SK-N-SH (cell line): ENCODE measurements around the gene ARHGAP4. TPM values are rescaled to one million over a fixed set of nuclear protein-coding genes. Genes with fewer than 3 reads are reported as not detected.

Experiments
- CTCF ChIA-PET: fragments of 300-600, 350-600 bp; formaldehyde crosslinking; extraction: SDS; loops from one replicate; lab custom pipeline; 2021; lab: Yijun Ruan, JAX
- POLR2A ChIA-PET: fragments of 350-600 bp; sonication (Branson Sonifier 250); formaldehyde crosslinking; extraction: SDS; loops from one replicate; lab custom pipeline; 2020; ENCODE audit warnings: antibody characterized with exemption, inconsistent platforms; lab: Yijun Ruan, JAX
- DNase-seq: peaks from one replicate; pipeline ENCODE4 v3.0.0; 2012
- H2AFZ ChIP-seq: fragments of 200-600 bp; sonication (generic); 2 replicates; pipeline ENCODE4 v1.8.1; 2016; ENCODE audit warnings: antibody characterized with exemption, mild to moderate bottlenecking, low read depth
- H3F3A ChIP-seq: fragments of 200-600 bp; sonication (generic); replicated peaks from 2 replicates; pipeline ENCODE3; 2016; ENCODE audit warnings: antibody characterized with exemption, mild to moderate bottlenecking; ENCODE audit not compliant: insufficient read depth
- H3K27ac ChIP-seq, 2 experiments: fragments of 200-500 bp in 1 of 2; fragments of 200-600 bp in 1 of 2; sonication (Bioruptor generic) in 1 of 2; sonication (generic), shearing (Covaris generic) in 1 of 2; 2 replicates each; pipeline versions ENCODE4 v1.5.1 to v1.6.1; 2014 to 2016; ENCODE audit warnings: low read depth in 2 of 2, inconsistent platforms in 1 of 2, low read length in 1 of 2, mild to moderate bottlenecking in 1 of 2, mixed read lengths in 1 of 2
- H3K27me3 ChIP-seq: fragments of 200-600 bp; sonication (generic), shearing (Covaris generic); 2 replicates; pipeline ENCODE4 v1.6.1; 2016; ENCODE audit warnings: mixed run types; ENCODE audit not compliant: insufficient read depth
- H3K36me3 ChIP-seq, 2 experiments: fragments of 200-500 bp in 1 of 2; fragments of 200-600 bp in 1 of 2; sonication (Bioruptor generic) in 1 of 2; sonication (generic) in 1 of 2; replicated peaks in 1 of 2; 2 replicates each; pipeline versions ENCODE3 to v1.5.1; 2014 to 2016; ENCODE audit warnings: low read length in 1 of 2, mild to moderate bottlenecking in 1 of 2; ENCODE audit not compliant: insufficient read depth in 2 of 2, control insufficient read depth in 1 of 2
- H3K4me1 ChIP-seq, 2 experiments: fragments of 200-500 bp in 1 of 2; fragments of 200-600 bp in 1 of 2; sonication (Bioruptor generic) in 1 of 2; sonication (generic), shearing (Covaris generic) in 1 of 2; 2 replicates each; pipeline versions ENCODE4 v1.5.1 to v1.6.1; 2014 to 2016; ENCODE audit warnings: low read depth in 1 of 2, low read length in 1 of 2, mixed run types in 1 of 2; ENCODE audit not compliant: insufficient read depth in 2 of 2, control insufficient read depth in 1 of 2
- H3K4me2 ChIP-seq: fragments of 200-600 bp; sonication (generic), shearing (Covaris generic); 2 replicates; pipeline ENCODE4 v1.6.1; 2017; ENCODE audit warnings: mixed run types
- H3K4me3 ChIP-seq, 2 experiments: fragments of 200-500 bp in 1 of 2; fragments of 200-600 bp in 1 of 2; sonication (Bioruptor generic) in 1 of 2; sonication (generic), shearing (Covaris generic) in 1 of 2; 2 replicates each; pipeline versions ENCODE4 v1.5.1 to v1.8.1; 2014 to 2016; ENCODE audit warnings: low read depth in 2 of 2, inconsistent platforms in 1 of 2, low read length in 1 of 2, mild to moderate bottlenecking in 1 of 2, mixed read lengths in 1 of 2, moderate library complexity in 1 of 2
- H3K79me2 ChIP-seq: fragments of 200-600 bp; sonication (generic); 2 replicates; pipeline ENCODE4 v1.8.1; 2017; ENCODE audit warnings: mild to moderate bottlenecking; ENCODE audit not compliant: insufficient read depth
- H3K9ac ChIP-seq: fragments of 200-600 bp; sonication (generic); 2 replicates; pipeline ENCODE4 v1.6.1; 2017; ENCODE audit warnings: mixed run types
- H3K9me2 ChIP-seq: fragments of 200-600 bp; sonication (generic); 2 replicates; pipeline ENCODE4 v1.6.1; 2017; ENCODE audit warnings: mixed run types
- H3K9me3 ChIP-seq: fragments of 200-600 bp; sonication (generic); 2 replicates; pipeline ENCODE4 v1.6.1; 2017; ENCODE audit warnings: mixed run types, mild to moderate bottlenecking, moderate library complexity
- H4K20me1 ChIP-seq: fragments of 200-600 bp; sonication (generic); 2 replicates; pipeline ENCODE4 v1.6.1; 2017; ENCODE audit warnings: mild to moderate bottlenecking, mixed run types; ENCODE audit not compliant: insufficient read depth
- CHD2 ChIP-seq: fragments of 150-350 bp; IDR thresholded peaks from 2 replicates; pipeline ENCODE4 v1.6.1; 2018; ENCODE audit warnings: low read length; ENCODE audit not compliant: partially characterized antibody
- CTCF ChIP-seq: fragments of 200-600 bp; sonication (generic); IDR thresholded peaks from 2 replicates; pipeline ENCODE4 v1.6.1; 2017; ENCODE audit warnings: antibody characterized with exemption, mild to moderate bottlenecking, moderate library complexity
- ELF1 ChIP-seq: IDR thresholded peaks from 2 replicates; pipeline ENCODE4 v1.4.0; 2012
- FOXM1 ChIP-seq: IDR thresholded peaks from 2 replicates; pipeline ENCODE4 v1.4.0; 2012; ENCODE audit warnings: low read depth, mild to moderate bottlenecking
- GABPA ChIP-seq: IDR thresholded peaks from 2 replicates; pipeline ENCODE4 v1.4.0; 2012; ENCODE audit warnings: low read depth, mild to moderate bottlenecking
- MAX ChIP-seq: IDR thresholded peaks from 2 replicates; pipeline ENCODE4 v1.4.0; 2012; ENCODE audit warnings: low read depth
- MXI1 ChIP-seq: IDR thresholded peaks from 2 replicates; pipeline ENCODE4 v1.6.1; 2012; ENCODE audit warnings: mild to moderate bottlenecking, low read depth, low read length, improper control_type of control experiment
- NFIC ChIP-seq: IDR thresholded peaks from 2 replicates; pipeline ENCODE4 v1.4.0; 2012; ENCODE audit warnings: borderline replicate concordance
- POLR2AphosphoS5 ChIP-seq: IDR thresholded peaks from 2 replicates; pipeline ENCODE4 v1.6.1; 2012; ENCODE audit warnings: low read depth, low read length
- RAD21 ChIP-seq: IDR thresholded peaks from 2 replicates; pipeline ENCODE4 v1.6.1; 2012; ENCODE audit warnings: mild to moderate bottlenecking, low read length
- RCOR1 ChIP-seq: fragments of 150-350 bp; IDR thresholded peaks from 2 replicates; pipeline ENCODE4 v1.6.1; 2017; ENCODE audit warnings: antibody characterized with exemption, low read length
- RFX5 ChIP-seq: IDR thresholded peaks from 2 replicates; pipeline ENCODE4 v1.6.1; 2012; ENCODE audit warnings: mild to moderate bottlenecking, improper control_type of control experiment, low read length
- TCF12 ChIP-seq: IDR thresholded peaks from 2 replicates; pipeline ENCODE4 v1.4.0; 2012
- USF1 ChIP-seq: IDR thresholded peaks from 2 replicates; pipeline ENCODE4 v1.4.0; 2012; ENCODE audit warnings: low read depth, borderline replicate concordance
- WGBS: methylation state at CpG from one replicate; pipeline ENCODE4 v1.1.6; 2017; ENCODE audit warnings: low lambda C conversion rate; 5-methylcytosine and 5-hydroxymethylcytosine counted together
- polyA plus RNA-seq, 3 experiments: library from polyadenylated mRNA; depleted of rRNA; stranded (reverse); fragments of >200 nt; gene quantifications; 2 replicates each; pipeline ENCODE4 v1.2.3, GENCODE V29; 2012

The ARHGAP4 gene
- polyA plus RNA-seq, 1 of the 3 experiments (the other 2 are of a cell fraction) = 1.6 TPM

- TF ChIP-seq CTCF (no peak), GABPA (no peak)
Observed at GRCh38 chrX:153863251-153863991, 62.6 kb downstream of the ARHGAP4 start (continued).

GRCh38 chrX:153862369-153863250, 63.5 kb downstream of the ARHGAP4 start:
- no peak overlapping the region for H3K27ac ChIP-seq
- POLR2A ChIA-PET = no interaction called here
- WGBS = 66% methylated on average over 17 of the region's 22 CpGs
- CTCF ChIA-PET = interaction anchor here (0.8 to 1.2 kb wide), 2 partner anchors 11 to 90 kb away, joined by 3 to 4 read pairs; no protein-coding TSS in a partner anchor
- no peaks in the 10 kb centered on the region for H3K79me2 ChIP-seq
- peaks cover 20% of the 10 kb centered on the region for H3K27me3 ChIP-seq
- H3K4me3 ChIP-seq = no peak overlapping the region
- H3K9me3 ChIP-seq = no peaks in the 10 kb centered on the region
- no peaks in the 10 kb centered on the region for H3K9me2 ChIP-seq
- H3K9ac ChIP-seq = no peak overlapping the region
- no peaks in the 10 kb centered on the region for H4K20me1 ChIP-seq
- no peak overlapping the region for H3K4me2 ChIP-seq
- no peak overlapping the region for H2AFZ ChIP-seq
- no peaks in the 10 kb centered on the region for H3F3A ChIP-seq
- no peak for TF ChIP-seq POLR2AphosphoS5
- TF ChIP-seq RCOR1 = no peak
- TF ChIP-seq FOXM1 = no peak
- TF ChIP-seq RFX5 = no peak
- no peak for TF ChIP-seq CHD2
- TF ChIP-seq CTCF = no peak
- TF ChIP-seq MAX = no peak
- no peak for TF ChIP-seq USF1
- no peak for TF ChIP-seq MXI1
- TF ChIP-seq RAD21 = no peak
- TF ChIP-seq ELF1 = no peak
- TF ChIP-seq NFIC = no peak
- no peak for TF ChIP-seq TCF12
- H3K4me1 ChIP-seq = no peaks in the 10 kb centered on the region
- DNase-seq = peak; percentile 26
- no peaks in the 10 kb centered on the region for H3K36me3 ChIP-seq
